Measurements from ENCODE around the gene CHD2. TPM values are rescaled to one million over a fixed set of nuclear protein-coding genes. Genes with fewer than 3 reads are reported as not detected.

CHD2 gene
- total RNA-seq, 1 donor from 2014 or later, result 65.6 TPM

DNA sequence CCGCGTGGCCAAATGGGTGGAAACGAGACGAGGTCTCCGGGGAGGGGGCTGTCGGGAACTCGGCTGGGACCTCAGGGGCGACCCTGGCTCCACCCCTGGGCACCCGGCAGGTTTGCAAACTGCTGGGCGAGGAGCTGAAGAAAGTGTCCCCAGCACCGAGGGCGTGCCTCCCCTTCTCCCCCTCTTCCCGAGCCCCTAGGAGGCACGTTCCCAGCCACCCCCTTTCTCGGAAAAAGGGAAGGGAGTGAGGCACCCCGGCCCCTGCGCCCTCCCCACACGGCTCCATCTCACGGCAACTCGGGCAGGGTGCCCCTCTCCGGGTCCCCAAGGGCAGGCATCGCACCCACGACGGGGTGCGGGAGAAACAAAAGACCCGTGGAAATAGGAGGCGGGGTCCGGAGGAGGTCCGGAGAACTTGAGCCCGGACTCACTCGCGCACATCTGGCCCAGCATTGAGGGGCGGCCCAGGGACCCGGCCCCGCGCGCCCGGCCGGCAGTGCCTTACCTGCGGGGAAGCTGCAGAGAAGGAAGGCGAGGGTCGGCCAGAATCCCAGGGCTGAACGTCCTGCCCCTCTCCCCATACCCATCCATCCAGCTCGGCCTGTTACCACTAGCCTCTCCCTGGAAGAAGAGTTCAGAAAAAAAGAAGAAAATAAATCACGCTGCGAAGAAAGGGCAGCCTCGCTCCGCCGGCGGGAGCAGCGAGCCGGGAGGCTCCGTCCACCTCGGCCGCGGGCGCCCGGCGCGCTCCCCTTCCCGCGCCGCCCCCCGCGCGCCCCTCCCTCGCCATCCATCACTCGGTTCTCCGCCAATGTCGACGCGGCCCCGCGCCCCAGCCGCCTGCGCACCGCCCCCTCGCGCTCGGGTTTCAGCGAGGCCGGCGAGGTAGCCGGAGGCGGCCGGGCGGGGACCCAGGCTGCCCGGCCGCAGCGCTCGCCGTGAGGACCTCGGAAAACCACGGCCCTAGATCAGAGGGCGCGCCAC is 172.6 kb downstream of the CHD2 start:
- Histone ChIP-seq H3K36me3 (ENCODE audit: control insufficient read depth, insufficient read depth, low read length) (no peaks in the 10 kb centered on the region), H3K4me3 (ENCODE audit: low read depth, low read length) (peak overlapping the region; percentile 46), H3K27me3 (ENCODE audit: control insufficient read depth, insufficient read depth, low read length) (peaks cover 13% of the 10 kb centered on the region)
- DNase-seq (ENCODE audit: low read depth) (peak; percentile 21), FAIRE-seq (no peak)
- TF ChIP-seq, protein P1, sequence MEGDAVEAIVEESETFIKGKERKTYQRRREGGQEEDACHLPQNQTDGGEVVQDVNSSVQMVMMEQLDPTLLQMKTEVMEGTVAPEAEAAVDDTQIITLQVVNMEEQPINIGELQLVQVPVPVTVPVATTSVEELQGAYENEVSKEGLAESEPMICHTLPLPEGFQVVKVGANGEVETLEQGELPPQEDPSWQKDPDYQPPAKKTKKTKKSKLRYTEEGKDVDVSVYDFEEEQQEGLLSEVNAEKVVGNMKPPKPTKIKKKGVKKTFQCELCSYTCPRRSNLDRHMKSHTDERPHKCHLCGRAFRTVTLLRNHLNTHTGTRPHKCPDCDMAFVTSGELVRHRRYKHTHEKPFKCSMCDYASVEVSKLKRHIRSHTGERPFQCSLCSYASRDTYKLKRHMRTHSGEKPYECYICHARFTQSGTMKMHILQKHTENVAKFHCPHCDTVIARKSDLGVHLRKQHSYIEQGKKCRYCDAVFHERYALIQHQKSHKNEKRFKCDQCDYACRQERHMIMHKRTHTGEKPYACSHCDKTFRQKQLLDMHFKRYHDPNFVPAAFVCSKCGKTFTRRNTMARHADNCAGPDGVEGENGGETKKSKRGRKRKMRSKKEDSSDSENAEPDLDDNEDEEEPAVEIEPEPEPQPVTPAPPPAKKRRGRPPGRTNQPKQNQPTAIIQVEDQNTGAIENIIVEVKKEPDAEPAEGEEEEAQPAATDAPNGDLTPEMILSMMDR (IDR thresholded peaks at IDR 0.05; ENCODE audit: insufficient read depth, low read length, severe bottlenecking), result no peak

DNA sequence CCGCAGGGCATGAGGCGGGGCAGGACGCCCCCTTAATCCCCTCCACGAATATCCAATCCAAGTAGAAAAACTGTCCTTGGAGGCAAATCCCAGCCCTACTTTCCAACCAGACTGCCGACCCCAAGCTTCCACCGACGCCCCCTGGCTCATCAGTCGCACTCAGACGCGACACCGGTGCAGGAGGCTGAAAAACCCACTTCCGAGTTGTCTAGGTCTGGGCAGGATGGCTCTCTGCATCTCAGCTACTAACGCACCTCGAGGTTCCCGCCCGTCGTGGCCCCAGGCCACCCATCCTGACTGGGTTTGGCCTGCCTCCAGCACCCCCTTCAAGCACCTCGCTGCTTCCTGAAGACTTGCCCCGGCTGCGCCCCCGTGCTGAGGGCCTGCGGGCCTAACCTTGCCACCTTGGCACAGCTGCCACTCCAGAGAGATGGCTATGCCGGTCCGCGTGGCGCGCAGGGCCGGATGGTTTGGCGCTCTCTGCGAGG is 173.4 kb downstream of the CHD2 start:
- no peak for DNase-seq (ENCODE audit: low read depth)
- Histone ChIP-seq H3K36me3 (ENCODE audit: control insufficient read depth, insufficient read depth, low read length) (no peaks in the 10 kb centered on the region), H3K4me3 (ENCODE audit: low read depth, low read length) (peak overlapping the region; percentile 46), H3K27me3 (ENCODE audit: control insufficient read depth, insufficient read depth, low read length) (peaks cover 13% of the 10 kb centered on the region)
- TF ChIP-seq, protein P1 (IDR thresholded peaks at IDR 0.05; ENCODE audit: insufficient read depth, low read length, severe bottlenecking), result no peak
- FAIRE-seq, result no peak

DNA sequence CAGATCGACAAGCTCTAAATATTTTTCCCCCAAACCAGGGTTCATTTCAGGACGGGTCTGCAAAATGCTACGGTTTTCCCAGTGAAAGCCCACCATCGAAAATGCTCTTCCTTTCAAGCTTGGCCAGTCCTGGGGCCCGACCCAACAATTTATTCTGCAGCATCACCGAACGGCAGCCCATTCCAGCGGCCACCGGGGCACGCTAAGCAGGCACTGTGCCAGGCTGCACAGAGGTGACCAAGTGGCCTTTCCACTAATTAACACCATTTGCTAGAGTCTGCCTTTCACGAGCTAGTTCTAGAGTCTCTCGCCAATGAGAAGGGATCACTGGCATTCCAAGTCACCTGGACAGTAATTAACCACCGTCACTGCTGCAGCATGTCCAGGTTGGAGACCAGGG is 174.5 kb downstream of the CHD2 start:
- Histone ChIP-seq H3K4me3 (ENCODE audit: low read depth, low read length) (no peak overlapping the region), H3K36me3 (ENCODE audit: control insufficient read depth, insufficient read depth, low read length) (no peaks in the 10 kb centered on the region), H3K27me3 (ENCODE audit: control insufficient read depth, insufficient read depth, low read length) (peaks cover 13% of the 10 kb centered on the region)
- FAIRE-seq (no peak), DNase-seq (ENCODE audit: low read depth) (no peak)
- TF ChIP-seq, protein P1 (IDR thresholded peaks at IDR 0.05; ENCODE audit: insufficient read depth, low read length, severe bottlenecking), result no peak

DNA sequence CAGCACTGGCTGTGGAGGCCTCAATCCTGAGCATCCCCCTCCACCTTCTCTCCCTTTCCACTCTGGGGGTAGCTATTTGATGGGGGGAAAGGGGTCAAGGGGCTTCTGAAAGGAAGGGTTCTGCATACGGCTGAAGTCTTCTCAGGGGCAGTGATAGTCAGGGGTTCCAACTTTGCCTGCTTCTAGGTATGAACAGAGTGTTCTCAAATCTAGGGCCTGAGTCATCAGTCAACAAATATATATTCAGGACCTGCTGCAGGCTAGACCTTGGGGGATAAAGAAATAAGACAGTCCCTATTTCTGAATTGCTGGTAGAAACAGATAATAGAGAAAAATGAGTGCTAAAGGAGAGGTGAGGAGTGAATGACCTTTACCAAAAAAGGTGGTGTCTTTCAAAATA is 176.1 kb downstream of the CHD2 start:
- H3K36me3 ChIP-seq (ENCODE audit: control insufficient read depth, insufficient read depth, low read length), result no peaks in the 10 kb centered on the region
- H3K4me3 ChIP-seq (ENCODE audit: low read depth, low read length), result no peak overlapping the region
- FAIRE-seq, result no peak
- TF ChIP-seq, protein P1 (IDR thresholded peaks at IDR 0.05; ENCODE audit: insufficient read depth, low read length, severe bottlenecking), result no peak
- no peak for DNase-seq (ENCODE audit: low read depth)
- peaks cover 9% of the 10 kb centered on the region for H3K27me3 ChIP-seq (ENCODE audit: control insufficient read depth, insufficient read depth, low read length)

DNA sequence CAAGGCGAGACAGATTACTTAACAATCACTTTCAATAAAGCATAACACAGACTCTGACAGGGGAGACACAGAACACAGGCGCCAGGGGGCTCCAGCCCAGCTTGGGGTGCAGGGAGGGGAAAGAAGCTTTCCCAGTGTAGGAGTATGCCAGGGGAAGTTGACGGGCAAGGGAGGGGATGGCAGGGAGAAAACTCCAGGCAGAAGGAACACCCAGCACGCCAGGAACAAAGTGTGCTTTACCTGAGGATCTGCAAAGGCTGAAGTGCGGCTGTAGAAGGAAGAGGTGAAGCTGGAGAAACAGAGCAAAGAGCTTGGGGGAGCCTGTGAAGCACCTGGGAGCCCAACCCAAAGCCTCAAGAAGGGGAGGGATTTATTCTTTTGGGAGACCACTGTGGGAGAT is 176.8 kb downstream of the CHD2 start:
- H3K27me3 ChIP-seq (ENCODE audit: control insufficient read depth, insufficient read depth, low read length), result peaks cover 7% of the 10 kb centered on the region
- H3K36me3 ChIP-seq (ENCODE audit: control insufficient read depth, insufficient read depth, low read length), result no peaks in the 10 kb centered on the region
- FAIRE-seq, result no peak
- DNase-seq (ENCODE audit: low read depth), result no peak
- TF ChIP-seq, protein P1 (IDR thresholded peaks at IDR 0.05; ENCODE audit: insufficient read depth, low read length, severe bottlenecking), result no peak
- H3K4me3 ChIP-seq (ENCODE audit: low read depth, low read length), result no peak overlapping the region

Other genes starting within 250 kb of the CHD2 start
- 0.53 and 4.6 TPM in 2 replicates for gene FAM174B, start 244.5 kb upstream of the CHD2 start, total RNA-seq
- 0.53 and 1.0 TPM in 2 replicates for gene RGMA, start 188.9 kb downstream of the CHD2 start, total RNA-seq